ENCODE data around the gene NRXN3. TPM values are rescaled to one million over a fixed set of nuclear protein-coding genes. Genes with fewer than 3 reads are reported as not detected.

Gene NRXN3
- total RNA-seq (2014; rRNA removed; shearing (Covaris generic)) = 0.11 and 0.68 TPM in 2 replicates

- no peak for DNase-seq (ENCODE audit: low read depth)
Observed at GRCh38 chr14:78170203-78170602, at the start of gene NRXN3. TSS of gene NRXN3 (plus strand) at chr14:78170373. CDS start at chr14:78243094, 72,721 bp downstream.

- no peak for DNase-seq (ENCODE audit: low read depth)
Observed at GRCh38 chr14:78122436-78122835, 47.7 kb upstream of the NRXN3 start.

- no peak for DNase-seq (ENCODE audit: low read depth)
Observed at GRCh38 chr14:78123650-78124253, 46.4 kb upstream of the NRXN3 start.

- no peak for DNase-seq (ENCODE audit: low read depth)
Observed at GRCh38 chr14:78127961-78128360, 42.2 kb upstream of the NRXN3 start.

- DNase-seq (ENCODE audit: low read depth) = no peak
Observed at GRCh38 chr14:78129375-78129774, 40.8 kb upstream of the NRXN3 start.

GRCh38 chr14:78130356-78130755, 39.8 kb upstream of the NRXN3 start:
- DNase-seq (ENCODE audit: low read depth) = no peak

- no peak for DNase-seq (ENCODE audit: low read depth)
Observed at GRCh38 chr14:78131201-78131600, 39.0 kb upstream of the NRXN3 start.

GRCh38 chr14:78131616-78132015, 38.6 kb upstream of the NRXN3 start:
- DNase-seq (ENCODE audit: low read depth) = no peak

- DNase-seq (ENCODE audit: low read depth) = peak; percentile 66
Observed at GRCh38 chr14:78135450-78135891, 34.7 kb upstream of the NRXN3 start.

- no peak for DNase-seq (ENCODE audit: low read depth)
Observed at GRCh38 chr14:78136695-78137094, 33.5 kb upstream of the NRXN3 start.

- DNase-seq (ENCODE audit: low read depth) = no peak
Observed at GRCh38 chr14:78141590-78141989, 28.6 kb upstream of the NRXN3 start.

GRCh38 chr14:78142998-78143397, 27.2 kb upstream of the NRXN3 start:
- DNase-seq (ENCODE audit: low read depth) = no peak

GRCh38 chr14:78143489-78144145, 26.6 kb upstream of the NRXN3 start:
- DNase-seq (ENCODE audit: low read depth) = peak; percentile 57

- DNase-seq (ENCODE audit: low read depth) = peak; percentile 21
Observed at GRCh38 chr14:78152201-78153063, 17.7 kb upstream of the NRXN3 start.

- DNase-seq (ENCODE audit: low read depth) = no peak
Observed at GRCh38 chr14:78153064-78153341, 17.2 kb upstream of the NRXN3 start.

- DNase-seq (ENCODE audit: low read depth) = no peak
Observed at GRCh38 chr14:78154827-78155226, 15.3 kb upstream of the NRXN3 start.

GRCh38 chr14:78156196-78156595, 14.0 kb upstream of the NRXN3 start:
- no peak for DNase-seq (ENCODE audit: low read depth)

- peak; percentile 7 for DNase-seq (ENCODE audit: low read depth)
Observed at GRCh38 chr14:78157494-78158437, 12.4 kb upstream of the NRXN3 start.

- peak; percentile 37 for DNase-seq (ENCODE audit: low read depth)
Observed at GRCh38 chr14:78162202-78162601, 8.0 kb upstream of the NRXN3 start.

GRCh38 chr14:78164226-78164853, 5.8 kb upstream of the NRXN3 start:
- peak; percentile 20 for DNase-seq (ENCODE audit: low read depth)

- DNase-seq (ENCODE audit: low read depth) = no peak
Observed at GRCh38 chr14:78172428-78172827, 2.3 kb downstream of the NRXN3 start.
